ENCODE results near the gene BICD2.

The BICD2 gene

GRCh38 chr9:92747459-92748232 is 17.0 kb downstream of the BICD2 start:
- DNase-seq = no peak

- DNase-seq = no peak
Measured at GRCh38 chr9:92746567-92747458, 17.8 kb downstream of the BICD2 start.

DNA sequence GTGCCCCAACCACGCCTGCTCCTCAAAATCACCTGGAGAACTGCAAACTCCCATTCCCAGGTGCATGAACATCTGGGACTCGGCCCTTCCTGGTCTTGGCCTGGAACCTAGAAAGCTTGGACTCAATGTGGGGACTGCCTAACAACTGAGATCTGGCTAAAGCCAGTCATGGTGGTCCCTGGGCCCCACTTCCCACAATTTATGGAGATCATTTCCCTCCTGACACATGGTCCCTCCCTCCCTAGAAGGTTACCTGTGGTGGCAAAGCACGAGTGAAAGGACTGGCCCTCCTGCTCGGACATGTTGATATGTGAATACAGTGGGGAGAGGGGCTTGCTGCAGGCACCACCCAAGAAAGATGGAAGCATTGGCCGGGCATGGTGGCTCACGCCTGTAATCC is 18.8 kb downstream of the BICD2 start:
- no peak for DNase-seq

DNA sequence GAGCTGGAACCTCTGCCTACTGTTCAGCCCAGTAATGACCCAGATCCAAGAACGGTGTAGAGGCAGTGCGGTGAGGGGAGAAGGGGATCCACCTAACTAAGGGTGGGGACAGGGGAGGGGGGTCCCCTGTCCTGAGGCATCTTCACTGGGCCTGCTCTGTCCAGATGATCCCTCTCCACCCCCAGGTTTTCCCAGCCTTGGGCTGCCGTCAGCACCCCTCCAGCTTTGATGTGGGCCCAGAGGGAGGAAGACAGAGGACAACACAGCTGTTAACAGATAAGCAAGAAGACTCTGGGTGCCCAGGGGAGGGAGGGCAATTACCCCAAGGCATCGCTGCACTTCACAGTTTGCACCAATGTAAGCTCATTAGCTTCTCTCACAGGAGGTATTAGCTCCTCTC is 19.3 kb downstream of the BICD2 start:
- DNase-seq = no peak

- no peak for DNase-seq
Measured at GRCh38 chr9:92740969-92741368, 23.7 kb downstream of the BICD2 start.

DNA sequence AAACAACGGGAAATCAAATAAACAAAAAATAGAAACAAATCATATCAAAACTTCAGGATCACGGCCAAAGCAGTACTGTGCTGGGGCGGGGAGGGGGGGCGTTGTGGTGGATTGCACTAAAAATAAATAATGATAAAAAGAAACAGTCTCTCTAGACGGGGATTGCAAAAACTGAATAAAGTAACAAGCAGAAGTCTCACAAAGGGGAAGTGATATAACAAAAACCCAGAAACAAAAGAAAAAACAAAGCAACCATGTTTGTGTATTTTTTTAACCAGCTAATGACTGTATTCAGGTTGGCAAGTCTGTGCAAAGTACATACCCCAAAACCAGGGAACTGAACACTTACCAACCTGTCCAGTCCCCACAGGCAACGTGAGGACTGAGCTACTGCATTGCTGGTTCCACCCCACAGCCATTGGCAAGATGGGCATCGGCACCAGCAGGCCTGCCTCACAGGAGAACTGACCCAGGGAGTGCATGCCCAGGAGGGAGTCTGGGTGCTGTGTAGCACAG is 24.1 kb downstream of the BICD2 start:
- DNase-seq = no peak

DNA sequence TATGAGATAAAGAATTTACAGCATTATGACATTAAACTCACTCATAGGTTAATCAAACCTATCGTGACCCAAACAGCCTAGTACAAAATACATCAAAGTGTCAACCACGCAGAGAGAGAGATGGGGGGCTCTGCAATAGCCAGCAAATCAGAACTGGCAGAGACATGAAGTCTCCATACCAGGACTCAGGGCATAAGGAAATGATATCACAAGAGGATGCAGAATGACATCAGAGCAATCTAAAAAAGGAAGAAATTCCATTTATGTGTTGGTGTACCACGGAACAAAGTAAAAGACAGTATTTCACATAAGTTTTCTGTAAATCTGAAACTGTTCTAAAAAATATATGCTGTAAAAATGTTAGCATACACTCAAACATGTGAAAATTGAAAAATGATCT is 24.6 kb downstream of the BICD2 start:
- no peak for DNase-seq

GRCh38 chr9:92739346-92739970 is 25.2 kb downstream of the BICD2 start:
- no peak for DNase-seq

- no peak for DNase-seq
Measured at GRCh38 chr9:92738661-92739081, 26.0 kb downstream of the BICD2 start.

DNA sequence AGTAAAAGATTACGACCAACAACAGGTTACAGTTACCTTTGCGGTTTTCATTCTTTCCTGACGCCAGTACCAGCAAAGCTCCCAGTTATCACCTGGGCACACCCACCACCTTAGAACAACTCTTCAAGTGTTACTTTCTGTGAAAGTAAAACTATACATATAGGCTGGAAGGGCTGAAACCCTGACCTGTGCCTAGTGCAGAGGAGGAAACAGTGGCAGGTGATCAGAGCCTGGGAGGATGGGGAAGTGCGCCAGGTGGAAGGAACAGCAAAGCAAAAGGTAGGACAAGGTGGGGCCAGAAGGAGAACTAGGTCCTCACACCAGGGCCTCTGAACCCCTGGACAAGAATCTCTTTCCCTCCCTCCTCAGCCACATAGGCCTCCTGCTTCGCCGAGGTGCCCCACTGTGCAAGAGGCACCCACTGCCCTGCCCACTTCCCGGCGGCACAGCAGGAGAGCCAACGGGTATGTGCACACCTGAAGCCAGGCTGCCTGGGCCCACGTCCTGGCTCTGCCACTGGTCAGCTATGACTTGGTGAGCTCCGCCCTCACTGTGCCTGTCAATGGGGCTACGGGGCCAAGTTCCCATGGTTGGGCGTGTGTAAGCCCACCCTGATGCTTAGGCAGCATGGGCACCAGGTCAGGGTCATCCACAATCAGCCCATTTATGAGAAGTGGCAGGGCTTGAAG is 26.9 kb downstream of the BICD2 start:
- DNase-seq = no peak

GRCh38 chr9:92737216-92737606 is 27.4 kb downstream of the BICD2 start:
- DNase-seq = no peak

DNA sequence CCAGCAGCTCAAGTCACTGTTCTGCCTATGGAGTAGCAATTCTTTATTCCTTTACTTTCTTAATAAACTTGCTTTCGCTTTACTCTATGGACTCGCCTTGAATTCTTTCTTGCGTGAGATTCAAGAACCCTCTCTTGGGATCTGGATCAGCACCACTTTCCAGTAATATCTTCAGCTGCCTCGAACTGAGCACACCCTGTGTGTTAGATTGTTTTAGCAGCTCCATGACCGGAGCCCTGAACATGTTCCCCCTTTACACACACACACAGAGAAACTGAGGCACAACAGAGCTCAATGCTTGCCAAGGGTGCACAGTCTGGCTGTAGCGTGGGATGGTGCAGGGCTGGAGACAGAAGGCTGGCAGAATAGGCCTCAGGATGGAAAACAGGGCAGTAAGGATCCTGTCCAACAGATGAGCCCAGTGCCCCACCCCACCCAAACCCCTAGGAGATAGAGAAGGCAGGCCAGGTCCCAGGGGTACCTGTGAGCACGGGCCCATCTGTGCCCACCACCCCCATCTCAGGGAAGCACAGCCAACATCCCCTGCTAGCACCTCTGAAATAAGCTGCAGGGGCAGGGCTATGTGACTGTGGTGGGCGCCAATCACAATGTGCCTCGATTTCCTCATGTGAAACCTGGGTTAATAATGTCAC is 27.9 kb downstream of the BICD2 start:
- no peak for DNase-seq

DNA sequence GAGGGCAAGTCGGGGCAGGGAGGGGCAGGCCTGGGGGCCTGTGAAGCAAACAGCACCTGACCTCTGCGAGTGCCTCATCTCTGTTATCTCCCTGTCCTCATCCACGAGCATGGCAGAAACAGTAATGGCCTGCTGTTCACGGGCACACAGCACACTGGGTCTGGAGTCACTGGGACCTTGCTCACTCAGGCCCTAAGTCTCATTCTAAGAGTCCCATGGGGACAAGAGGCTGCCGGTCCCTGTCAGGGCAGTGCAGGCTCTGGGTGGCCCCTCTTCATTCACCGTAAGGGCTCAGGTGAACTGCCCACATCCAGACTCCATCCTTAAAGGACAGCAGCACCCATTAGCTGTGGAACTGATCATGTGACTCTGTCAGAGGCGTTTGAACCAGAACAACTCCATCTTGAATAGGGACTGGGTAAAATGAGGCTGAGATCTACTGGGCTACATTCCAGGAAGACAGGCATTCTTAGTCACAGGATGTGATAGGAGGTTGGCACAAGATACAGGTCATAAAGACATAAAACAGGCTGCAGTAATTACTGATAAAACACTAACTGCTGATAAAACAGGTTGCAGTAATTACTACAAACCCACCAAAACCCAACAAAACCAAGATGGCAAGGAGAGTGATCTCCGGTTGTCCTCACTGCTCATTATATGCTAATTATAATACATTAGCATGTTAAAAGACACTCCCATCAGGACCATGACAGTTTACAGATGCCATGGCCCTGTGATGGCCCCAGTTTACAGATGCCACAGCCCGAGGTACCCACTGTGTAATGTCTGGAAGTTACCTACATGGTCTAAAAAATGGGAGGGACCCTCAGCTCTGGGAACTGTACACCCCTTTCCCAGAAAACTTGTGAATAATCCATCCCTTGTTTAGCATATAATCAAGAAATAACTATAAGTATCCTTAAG is 28.7 kb downstream of the BICD2 start:
- DNase-seq = no peak

- no peak for DNase-seq
Measured at GRCh38 chr9:92734931-92735635, 29.6 kb downstream of the BICD2 start.

DNA sequence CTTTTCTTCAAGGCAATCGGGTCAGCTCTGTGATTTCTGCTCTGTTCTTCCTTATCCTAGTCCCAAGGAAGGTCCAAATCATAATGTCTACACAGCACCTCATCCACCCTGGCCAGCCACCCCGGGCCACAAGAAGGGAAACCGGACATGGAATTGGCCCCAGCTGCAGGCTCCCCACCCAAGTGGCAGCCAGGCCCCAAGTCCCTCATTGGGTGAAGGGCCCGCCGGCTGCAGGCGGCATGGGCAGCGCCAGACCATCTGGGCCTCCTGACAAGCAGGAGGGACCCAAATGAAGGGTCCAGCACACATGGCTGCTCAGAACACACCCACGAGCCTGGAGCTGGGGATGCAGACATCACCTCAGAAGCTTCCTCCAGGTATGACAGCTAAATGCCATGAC is 33.7 kb downstream of the BICD2 start:
- DNase-seq = no peak

GRCh38 chr9:92729735-92730155 is 34.9 kb downstream of the BICD2 start:
- no peak for DNase-seq

GRCh38 chr9:92728831-92729734 is 35.5 kb downstream of the BICD2 start:
- no peak for DNase-seq

GRCh38 chr9:92727716-92728700 is 36.6 kb downstream of the BICD2 start:
- DNase-seq = no peak

All from activated CD4-positive, alpha-beta T cell treated with anti-CD3 and anti-CD28 coated beads, Interleukin-2, amount 50 U/mL, for 16 hours (primary cell).